Spleen (tissue), 11 donors: ENCODE measurements around the gene EGLN2. TPM values are rescaled to one million over a fixed set of nuclear protein-coding genes. Genes with fewer than 3 reads are reported as not detected.

ENCODE experiments used
- DNase-seq: peaks from one replicate; pipeline ENCODE4 v3.0.0-alpha.2; 2020
- H3K27ac ChIP-seq, 8 donors: fragments of 200-600 bp; sonication (generic) in 7 of 8; 1 replicate in 4 of 8; 2 replicates in 4 of 8; pipeline versions ENCODE4 v1.5.0 to v1.8.0; 2016 to 2021; ENCODE audit warnings: inconsistent platforms in 4 of 8, mild to moderate bottlenecking in 4 of 8, moderate library complexity in 1 of 8
- H3K27me3 ChIP-seq, 7 donors: fragments of 200-600 bp; sonication (generic) in 6 of 7; replicated peaks in 1 of 7; 1 replicate in 4 of 7; 2 replicates in 3 of 7; pipeline versions ENCODE4 v1.5.0 to v1.8.0; 2016 to 2021; ENCODE audit warnings: inconsistent platforms in 3 of 7, mild to moderate bottlenecking in 1 of 7
- H3K36me3 ChIP-seq, 6 donors: fragments of 200-600 bp; sonication (generic) in 5 of 6; 1 replicate in 4 of 6; 2 replicates in 2 of 6; pipeline versions ENCODE4 v1.5.0 to v1.8.0; 2016 to 2021; ENCODE audit warnings: inconsistent platforms in 2 of 6
- H3K4me1 ChIP-seq, 6 donors: fragments of 200-600 bp; sonication (generic) in 5 of 6; 1 replicate in 3 of 6; 2 replicates in 3 of 6; pipeline versions ENCODE4 v1.5.0 to v1.8.0; 2016 to 2021; ENCODE audit warnings: inconsistent platforms in 3 of 6
- H3K4me3 ChIP-seq, 8 donors: fragments of 200-600 bp; sonication (generic) in 7 of 8; 1 replicate in 4 of 8; 2 replicates in 4 of 8; pipeline versions ENCODE4 v1.5.0 to v1.8.0; 2016 to 2021; ENCODE audit warnings: inconsistent platforms in 4 of 8, mild to moderate bottlenecking in 4 of 8, moderate library complexity in 2 of 8
- H3K9me3 ChIP-seq, 8 donors: fragments of 200-600 bp; sonication (generic) in 7 of 8; 1 replicate in 4 of 8; 2 replicates in 4 of 8; pipeline versions ENCODE4 v1.5.0 to v1.8.0; 2016 to 2021; ENCODE audit warnings: inconsistent platforms in 4 of 8
- POLR2A ChIP-seq, 3 donors: fragments of 450-650 bp; IDR thresholded peaks; one replicate each; pipeline ENCODE4 v1.5.1; 2017; ENCODE audit warnings: antibody characterized with exemption in 3 of 3, mild to moderate bottlenecking in 1 of 3
- POLR2AphosphoS5 ChIP-seq, 3 donors: sonication (generic); formaldehyde crosslinking; IDR thresholded peaks; one replicate each; pipeline ENCODE4 v1.5.1; 2017; ENCODE audit warnings: antibody characterized with exemption in 3 of 3
- WGBS, 5 donors: extraction: QIAGEN DNeasy Blood & Tissue Kit in 3 of 5; methylation state at CpG; one replicate each; pipeline versions ENCODE4 v1.1.5 to v1.1.7; 2013 to 2018; 5-methylcytosine and 5-hydroxymethylcytosine counted together
- intact Hi-C: fragments of 100-400 bp; cut with DNase I; formaldehyde crosslinking; loops from one replicate; pipeline ENCODE4 v1.15.0; 2023; ENCODE audit warnings: low total_unique reads
- polyA plus RNA-seq, 3 donors: library from polyadenylated mRNA; stranded (reverse); fragments of 200-250 nt; gene quantifications; one replicate each; pipeline ENCODE4 v1.2.1, GENCODE V29; 2013
- total RNA-seq, 7 donors: library from RNA; depleted of rRNA in 3 of 7; stranded (reverse); fragments of >200 nt in 3 of 7; fragmentation: NEBNext Ultra II Directional in 4 of 7; extraction: Animal tissue kit (Norgen Biotek cat#: 25700) in 4 of 7; gene quantifications; one replicate each; pipeline versions ENCODE4 v1.1.0 to v1.2.1, GENCODE V29; 2016 to 2021
- TF ChIP-seq, protein P1 (sequence below), 11 experiments: fragments of 200-600 bp in 7 of 11; fragments of 450-650 bp in 4 of 11; sonication (generic) in 4 of 11; IDR thresholded peaks in 8 of 11; conservative IDR thresholded peaks in 3 of 11; 1 replicate in 7 of 11; 2 replicates in 4 of 11; pipeline versions ENCODE4 v1.4.0 to v1.8.0; 2016 to 2021; ENCODE audit warnings: antibody characterized with exemption in 11 of 11, inconsistent platforms in 4 of 11, mild to moderate bottlenecking in 1 of 11
- donor health status: healthy with polysubstance abuse.
- donor health status: DM: no; HTN: no; CAD: no; lungs with moderate emphysema.
- donor health status: DM: no; HTN: no; CAD: no.
- donor health status: Bipolar disorder and iron deficiency.
- donor health status: healthy.
- donor health status: DM: no; HTN: no; CAD: no.
- donor health status: DM: yes; HTN: yes; CAD: no.

The EGLN2 gene
- total and polyA plus RNA-seq, 10 donors = 109 to 238 (median 163) TPM

- Histone ChIP-seq H3K36me3 (peaks cover 0 to 96% (median 48%) of the 10 kb centered on the region in 6 donors), H3K4me1 (peaks cover 87 to 100% (median 100%) of the 10 kb centered on the region in 6 donors)
These were observed 6.4 kb downstream of the EGLN2 start for GRCh38 chr19:40805258-40805868.

GRCh38 chr19:40806423-40807146, 7.6 kb downstream of the EGLN2 start:
- 8 to 38% (median 30%) methylated on average over 22 to 26 of the region's 26 CpGs for WGBS, 5 donors
- Histone ChIP-seq H3K27ac (peak overlapping the region; percentile 82 to 99 (median 94)), H3K27me3 (no peaks in the 10 kb centered on the region), H3K36me3 (peaks cover 0 to 84% (median 37%) of the 10 kb centered on the region in 6 donors), H3K4me3 (peak overlapping the region in 6 of 8 donors; percentile 9 to 96 (median 16)), H3K9me3 (no peaks in the 10 kb centered on the region), H3K4me1 (peaks cover 78 to 100% (median 97%) of the 10 kb centered on the region in 6 donors)
- peak; percentile 88 to 90 (median 90) for TF ChIP-seq POLR2AphosphoS5 (IDR thresholded peaks at IDR 0.05)
- TF ChIP-seq, protein P1, sequence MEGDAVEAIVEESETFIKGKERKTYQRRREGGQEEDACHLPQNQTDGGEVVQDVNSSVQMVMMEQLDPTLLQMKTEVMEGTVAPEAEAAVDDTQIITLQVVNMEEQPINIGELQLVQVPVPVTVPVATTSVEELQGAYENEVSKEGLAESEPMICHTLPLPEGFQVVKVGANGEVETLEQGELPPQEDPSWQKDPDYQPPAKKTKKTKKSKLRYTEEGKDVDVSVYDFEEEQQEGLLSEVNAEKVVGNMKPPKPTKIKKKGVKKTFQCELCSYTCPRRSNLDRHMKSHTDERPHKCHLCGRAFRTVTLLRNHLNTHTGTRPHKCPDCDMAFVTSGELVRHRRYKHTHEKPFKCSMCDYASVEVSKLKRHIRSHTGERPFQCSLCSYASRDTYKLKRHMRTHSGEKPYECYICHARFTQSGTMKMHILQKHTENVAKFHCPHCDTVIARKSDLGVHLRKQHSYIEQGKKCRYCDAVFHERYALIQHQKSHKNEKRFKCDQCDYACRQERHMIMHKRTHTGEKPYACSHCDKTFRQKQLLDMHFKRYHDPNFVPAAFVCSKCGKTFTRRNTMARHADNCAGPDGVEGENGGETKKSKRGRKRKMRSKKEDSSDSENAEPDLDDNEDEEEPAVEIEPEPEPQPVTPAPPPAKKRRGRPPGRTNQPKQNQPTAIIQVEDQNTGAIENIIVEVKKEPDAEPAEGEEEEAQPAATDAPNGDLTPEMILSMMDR (IDR thresholded peaks at IDR 0.05 in 8 of 11, conservative IDR thresholded peaks at IDR 0.05 in 3 of 11) = peak; percentile 78 to 96 (median 93)
- TF ChIP-seq POLR2A (IDR thresholded peaks at IDR 0.05) = no peak
- intact Hi-C loops = loop anchor here (10.0 kb wide), 1 partner anchor 52 kb away; the partner anchor contains the start of genes ACTMAP and SNRPA
- DNase-seq = peak; percentile 93

More at GRCh38 chr19:40805258-40805868, 6.4 kb downstream of the EGLN2 start:
- intact Hi-C loops = loop anchor here (10.0 kb wide), 1 partner anchor 51 kb away; the partner anchor contains the start of genes ACTMAP and SNRPA
- Histone ChIP-seq H3K4me3 (peak overlapping the region in 4 of 8 donors; percentile 12 to 96 (median 92)), H3K27me3 (no peaks in the 10 kb centered on the region), H3K27ac (peak overlapping the region; percentile 82 to 99 (median 94)), H3K9me3 (no peaks in the 10 kb centered on the region)
- WGBS, 5 donors = 65 to 78% (median 70%) methylated on average over 2 of the region's 2 CpGs
- TF ChIP-seq, protein P1 (IDR thresholded peaks at IDR 0.05 in 8 of 11, conservative IDR thresholded peaks at IDR 0.05 in 3 of 11) = no peak
- TF ChIP-seq POLR2AphosphoS5 (IDR thresholded peaks at IDR 0.05) (peak in 1 of 3 donors; percentile 5), POLR2A (IDR thresholded peaks at IDR 0.05) (no peak)
- no peak for DNase-seq

DNA sequence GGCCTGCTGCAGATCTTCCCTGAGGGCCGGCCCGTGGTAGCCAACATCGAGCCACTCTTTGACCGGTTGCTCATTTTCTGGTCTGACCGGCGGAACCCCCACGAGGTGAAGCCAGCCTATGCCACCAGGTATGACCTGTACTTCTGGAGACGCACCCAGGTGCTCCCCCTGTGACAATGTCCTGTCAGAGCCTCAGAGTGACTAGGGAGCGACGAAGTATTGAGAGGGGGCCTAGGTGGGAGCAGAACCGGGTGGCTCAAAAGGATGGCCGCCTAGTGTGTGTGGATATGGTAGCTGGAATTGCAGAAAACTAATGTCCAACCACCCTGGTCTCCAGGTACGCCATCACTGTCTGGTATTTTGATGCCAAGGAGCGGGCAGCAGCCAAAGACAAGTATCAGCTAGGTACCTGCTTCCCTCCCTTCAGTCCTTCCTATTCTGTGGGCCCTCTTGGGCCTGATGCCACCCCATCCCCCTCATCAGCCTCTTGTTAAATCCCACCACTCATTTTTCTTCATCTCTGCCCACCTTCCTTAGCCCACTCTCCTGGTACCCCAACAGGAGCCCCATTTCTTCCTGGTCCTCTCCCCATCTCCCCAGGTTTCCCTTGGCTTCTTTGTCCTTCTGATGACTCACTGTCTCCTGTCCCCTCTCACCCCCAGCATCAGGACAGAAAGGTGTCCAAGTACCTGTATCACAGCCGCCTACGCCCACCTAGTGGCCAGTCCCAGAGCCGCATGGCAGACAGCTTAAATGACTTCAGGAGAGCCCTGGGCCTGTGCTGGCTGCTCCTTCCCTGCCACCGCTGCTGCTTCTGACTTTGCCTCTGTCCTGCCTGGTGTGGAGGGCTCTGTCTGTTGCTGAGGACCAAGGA, 8.4 kb downstream of the EGLN2 start:
- intact Hi-C loops = loop anchor here (10.0 kb wide), 1 partner anchor 53 kb away; the partner anchor contains the start of genes ACTMAP and SNRPA
- TF ChIP-seq POLR2A (IDR thresholded peaks at IDR 0.05) = no peak
- TF ChIP-seq POLR2AphosphoS5 (IDR thresholded peaks at IDR 0.05) = peak in 2 of 3 donors; percentile 1 to 2
- TF ChIP-seq, protein P1 (IDR thresholded peaks at IDR 0.05 in 8 of 11, conservative IDR thresholded peaks at IDR 0.05 in 3 of 11) = peak in 7 of 11 experiments; percentile 11 to 61 (median 45)
- Histone ChIP-seq H3K4me3 (peak overlapping the region in 5 of 8 donors; percentile 1 to 96 (median 17)), H3K9me3 (no peaks in the 10 kb centered on the region), H3K36me3 (peaks cover 0 to 76% (median 34%) of the 10 kb centered on the region in 6 donors), H3K4me1 (peaks cover 84 to 100% (median 97%) of the 10 kb centered on the region in 6 donors), H3K27ac (peak overlapping the region; percentile 43 to 99 (median 94)), H3K27me3 (no peaks in the 10 kb centered on the region)
- 62 to 86% (median 68%) methylated on average over 10 to 18 of the region's 18 CpGs for WGBS, 5 donors
- DNase-seq = no peak
